HG02610 (cell line): ENCODE results near the gene YTHDC2.
A peak's percentile ranks its signal among the peaks of the same experiment; 100 is the strongest.

Source experiments
- ATAC-seq: cut with Tn5 transposase; IDR thresholded peaks from one replicate; pipeline ENCODE4 v1.9.1; 2021; ENCODE audit warnings: mild to moderate bottlenecking, moderate library complexity; ENCODE audit not compliant: unreplicated experiment

The YTHDC2 gene

GRCh38 chr5:113513384-113514288, at the start of gene YTHDC2:
Gene YTHDC2, plus strand, starts transcription at chr5:113513694. Its CDS starts 202 bp downstream, at chr5:113513896.
- peak; percentile 99 for ATAC-seq

GRCh38 chr5:113474100-113474728, 39.3 kb upstream of the YTHDC2 start:
- no peak for ATAC-seq

- ATAC-seq, result no peak
Observed at GRCh38 chr5:113478691-113479090, 34.8 kb upstream of the YTHDC2 start.

- no peak for ATAC-seq
Observed at GRCh38 chr5:113480243-113480642, 33.3 kb upstream of the YTHDC2 start.

- ATAC-seq, result no peak
Observed at GRCh38 chr5:113487416-113487780, 26.1 kb upstream of the YTHDC2 start.

- ATAC-seq, result peak; percentile 25
Observed at GRCh38 chr5:113487781-113488644, 25.5 kb upstream of the YTHDC2 start, which contains the start of gene MCC. Gene MCC, minus strand, starts transcription at chr5:113488453.

GRCh38 chr5:113488645-113489184, 24.8 kb upstream of the YTHDC2 start:
- peak; percentile 7 for ATAC-seq

- peak; percentile 85 for ATAC-seq
Observed at GRCh38 chr5:113489299-113489698, 24.2 kb upstream of the YTHDC2 start.

- ATAC-seq, result no peak
Observed at GRCh38 chr5:113490317-113490716, 23.2 kb upstream of the YTHDC2 start.

- no peak for ATAC-seq
Observed at GRCh38 chr5:113491022-113491421, 22.5 kb upstream of the YTHDC2 start.

GRCh38 chr5:113493446-113493845, 20.0 kb upstream of the YTHDC2 start:
- ATAC-seq, result no peak

GRCh38 chr5:113495422-113495841, 18.1 kb upstream of the YTHDC2 start:
- ATAC-seq, result no peak

- ATAC-seq, result no peak
Observed at GRCh38 chr5:113502073-113502472, 11.4 kb upstream of the YTHDC2 start.

- ATAC-seq, result no peak
Observed at GRCh38 chr5:113503146-113503545, 10.3 kb upstream of the YTHDC2 start.

GRCh38 chr5:113505181-113505580, 8.3 kb upstream of the YTHDC2 start:
- ATAC-seq, result no peak

GRCh38 chr5:113507601-113508000, 5.9 kb upstream of the YTHDC2 start:
- no peak for ATAC-seq

GRCh38 chr5:113508756-113509155, 4.7 kb upstream of the YTHDC2 start:
- no peak for ATAC-seq

GRCh38 chr5:113510836-113511451, 2.5 kb upstream of the YTHDC2 start:
- no peak for ATAC-seq

GRCh38 chr5:113512341-113512740, 1.2 kb upstream of the YTHDC2 start:
- ATAC-seq, result no peak

- no peak for ATAC-seq
Observed at GRCh38 chr5:113514289-113514635, 768 bp downstream of the YTHDC2 start.

GRCh38 chr5:113518884-113519283, 5.4 kb downstream of the YTHDC2 start:
- no peak for ATAC-seq
